T-helper 22 cell (primary cell): ENCODE measurements around the gene KIRREL2.
"Not testable (repeated sequence)": the region's sequence is repeated elsewhere in the genome, so short reads cannot be mapped to it uniquely, and the experiment has no call there.

Source experiments
- DNase-seq: peaks from one replicate; pipeline ENCODE4 v3.0.0-alpha.2; 2020; ENCODE audit warnings: low read depth

Gene KIRREL2

DNA sequence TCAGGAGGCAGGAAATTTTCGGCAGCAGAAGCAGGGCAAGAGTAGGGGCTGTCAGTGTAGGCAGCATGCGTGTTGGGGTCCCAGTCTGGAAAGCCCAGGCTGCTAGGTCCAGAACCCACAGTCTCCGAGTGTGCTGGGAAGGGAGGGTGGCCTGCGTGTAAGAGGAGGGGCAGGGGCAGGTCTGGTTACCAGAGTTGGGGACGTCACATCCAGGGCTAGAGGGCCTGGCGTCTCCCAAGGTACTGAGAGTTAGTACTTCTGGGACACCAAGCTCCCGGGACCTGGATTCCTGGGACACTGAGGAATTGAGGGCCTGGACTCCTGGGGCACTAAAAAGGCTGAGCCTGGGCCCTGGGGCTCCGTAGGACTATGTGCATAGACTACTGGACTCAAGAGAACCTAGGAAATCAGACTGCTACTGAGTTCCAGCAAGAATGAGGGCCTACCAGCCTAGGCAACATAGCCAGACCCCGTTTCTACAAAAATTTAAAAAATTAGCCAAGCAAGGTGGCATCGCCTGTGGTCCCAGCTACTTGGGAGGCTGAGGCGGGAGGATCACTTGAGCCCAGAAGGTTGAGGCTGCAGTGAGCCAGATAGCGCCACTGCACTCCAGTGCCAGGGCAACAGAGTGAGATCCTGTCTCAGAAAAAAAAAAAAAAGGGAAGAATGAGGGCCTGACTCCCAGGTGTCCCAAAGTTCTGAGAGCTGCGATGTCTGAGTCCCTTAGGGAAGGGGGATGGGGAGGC is 41.2 kb downstream of the KIRREL2 start:
- DNase-seq: no peak

DNA sequence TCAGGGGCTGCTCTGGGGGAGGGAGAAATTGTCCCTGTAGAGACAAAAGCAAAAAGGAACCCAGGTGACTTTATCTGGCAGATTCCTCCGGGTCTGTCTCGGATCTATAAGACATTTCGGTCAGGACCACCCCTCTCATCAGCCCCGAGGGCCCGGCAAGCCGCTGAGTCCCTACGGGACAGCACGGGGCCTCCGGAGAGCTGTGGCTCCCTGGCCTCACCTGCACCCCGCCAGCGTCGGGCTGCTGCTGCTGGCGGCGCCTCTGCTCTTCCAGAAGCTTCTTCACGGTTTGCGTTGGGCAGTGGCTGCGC is 41.7 kb downstream of the KIRREL2 start:
- no peak for DNase-seq

DNA sequence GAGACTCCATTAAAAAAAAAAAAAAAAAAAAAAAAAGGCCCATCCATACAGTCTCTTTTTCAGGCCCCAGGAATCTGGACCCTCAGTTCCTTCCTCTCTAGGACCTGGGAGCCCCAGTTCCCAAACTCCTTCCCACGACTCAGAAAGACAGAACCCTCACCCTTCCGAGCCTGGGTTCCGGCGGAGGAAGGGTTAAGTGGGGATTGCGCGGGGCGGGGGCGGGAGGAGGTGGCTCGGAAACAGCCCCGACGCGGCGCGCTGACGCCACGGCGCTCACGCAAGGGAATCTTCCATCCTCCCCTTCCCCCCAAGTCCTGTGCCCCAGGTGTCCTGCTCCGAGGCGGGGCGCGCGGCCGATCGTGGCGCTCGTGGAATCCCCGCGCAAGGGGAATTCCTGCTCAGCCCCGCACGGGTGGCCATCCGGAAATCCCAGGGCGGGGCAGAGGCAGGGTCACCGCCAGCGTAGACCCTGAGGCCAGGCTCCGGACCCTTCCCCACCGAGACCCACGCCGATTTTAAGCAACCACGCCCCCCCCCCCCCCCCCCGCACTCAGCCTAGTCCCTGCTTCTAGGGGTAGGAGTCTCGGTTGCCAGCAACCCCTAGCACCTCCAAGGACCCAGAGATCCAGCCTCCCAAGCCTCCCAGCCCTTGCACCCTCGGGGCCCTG is 43.0 kb downstream of the KIRREL2 start:
- DNase-seq: peak; percentile 84

DNA sequence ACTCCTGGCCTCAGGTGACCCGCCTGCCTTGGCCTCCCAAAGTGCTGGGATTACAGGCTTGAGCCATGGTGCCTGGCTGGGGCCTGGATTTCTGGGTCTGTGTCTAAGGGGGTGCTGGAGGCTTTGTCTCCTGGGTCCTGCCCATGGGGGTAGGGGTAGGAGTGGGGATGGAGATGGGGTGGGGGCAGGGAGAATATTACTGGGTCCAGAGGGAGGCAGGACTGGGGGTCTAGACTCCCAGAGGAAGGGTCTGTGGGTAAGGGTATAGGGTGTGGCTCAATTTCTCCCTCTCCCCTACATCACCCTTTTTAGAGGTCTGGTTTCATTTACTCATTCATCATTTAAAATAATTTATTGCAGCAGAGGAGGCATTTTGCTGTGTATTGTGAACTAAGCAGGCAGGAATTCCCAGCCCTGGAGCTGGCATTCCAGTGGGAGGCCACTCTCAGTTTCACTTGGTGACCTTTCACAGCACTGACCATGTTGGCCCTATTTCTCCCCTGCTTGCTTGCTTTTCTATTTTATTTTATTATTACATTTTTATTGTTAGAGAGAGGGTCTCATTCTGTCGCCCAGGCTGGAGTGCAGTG is 44.4 kb downstream of the KIRREL2 start:
- no peak for DNase-seq

DNA sequence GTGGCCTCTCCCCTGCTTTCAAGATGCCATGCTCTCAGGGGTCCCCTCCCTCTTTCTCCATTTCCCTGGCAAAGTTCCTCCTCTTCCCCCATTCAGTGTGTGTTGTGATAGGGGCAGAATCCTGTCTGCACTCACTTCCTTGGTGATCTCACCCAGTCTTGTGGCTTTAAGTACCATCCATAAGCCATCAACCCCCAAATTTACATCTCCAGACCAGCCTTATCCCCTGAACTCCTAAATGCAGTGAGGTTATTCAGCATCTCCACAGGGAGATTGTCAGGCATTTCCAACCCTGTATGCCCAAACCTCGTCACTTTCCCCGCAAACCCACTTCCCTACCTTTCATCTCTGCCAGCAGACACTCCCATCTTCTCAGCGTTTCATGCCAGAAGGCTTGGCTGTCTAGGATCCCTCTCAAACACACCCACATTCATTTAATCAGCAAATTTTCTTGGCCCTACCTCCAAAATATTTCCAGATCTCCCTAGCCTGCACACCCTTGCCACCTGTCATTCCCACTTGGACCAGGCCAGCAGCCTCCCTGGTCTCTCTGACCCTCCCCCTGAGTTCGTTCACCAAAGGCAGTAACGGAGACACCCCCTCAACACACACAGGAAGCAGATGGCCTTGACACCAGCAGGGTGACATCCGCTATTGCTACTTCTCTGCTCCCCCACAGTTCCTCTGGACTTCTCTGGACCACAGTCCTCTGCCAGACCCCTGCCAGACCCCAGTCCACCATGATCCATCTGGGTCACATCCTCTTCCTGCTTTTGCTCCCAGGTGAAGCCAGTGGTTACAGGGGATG is 45.3 kb downstream of the KIRREL2 start, which contains the start of gene HCST:
TSS of gene HCST (plus strand) at position 676 of the 808 bp plus-strand sequence. CDS start at position 741, 65 bp downstream.
- DNase-seq: peak; percentile 52

DNA sequence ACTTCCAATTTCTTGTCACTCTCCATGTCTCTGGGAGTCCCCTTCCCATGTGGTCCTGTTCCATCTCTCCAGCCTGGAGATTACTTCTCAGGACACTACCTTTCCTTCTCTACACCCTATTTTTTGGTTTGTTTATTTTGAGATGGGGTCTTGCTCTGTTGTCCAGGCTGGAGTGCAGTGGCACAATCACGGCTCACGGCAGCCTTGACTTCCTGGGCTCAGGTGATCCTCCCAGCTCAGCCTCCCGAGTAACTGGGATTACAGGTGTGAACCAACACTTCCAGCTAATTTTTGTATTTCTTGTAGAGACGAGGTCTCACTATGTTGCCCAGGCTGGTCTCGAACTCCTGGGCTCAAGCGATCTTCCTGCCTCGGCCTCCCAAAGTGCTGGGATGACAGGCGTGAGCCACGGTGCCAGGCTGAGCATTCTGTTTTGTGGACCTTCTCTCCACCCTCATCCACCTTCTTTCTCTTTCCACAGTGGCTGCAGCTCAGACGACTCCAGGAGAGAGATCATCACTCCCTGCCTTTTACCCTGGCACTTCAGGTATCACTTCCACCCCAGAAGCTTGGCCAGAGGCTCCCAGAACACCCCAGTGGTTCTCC is 46.3 kb downstream of the KIRREL2 start:
- DNase-seq: no peak

GRCh38 chr19:35903550-35904179 is 47.0 kb downstream of the KIRREL2 start:
- DNase-seq: peak; percentile 87

DNA sequence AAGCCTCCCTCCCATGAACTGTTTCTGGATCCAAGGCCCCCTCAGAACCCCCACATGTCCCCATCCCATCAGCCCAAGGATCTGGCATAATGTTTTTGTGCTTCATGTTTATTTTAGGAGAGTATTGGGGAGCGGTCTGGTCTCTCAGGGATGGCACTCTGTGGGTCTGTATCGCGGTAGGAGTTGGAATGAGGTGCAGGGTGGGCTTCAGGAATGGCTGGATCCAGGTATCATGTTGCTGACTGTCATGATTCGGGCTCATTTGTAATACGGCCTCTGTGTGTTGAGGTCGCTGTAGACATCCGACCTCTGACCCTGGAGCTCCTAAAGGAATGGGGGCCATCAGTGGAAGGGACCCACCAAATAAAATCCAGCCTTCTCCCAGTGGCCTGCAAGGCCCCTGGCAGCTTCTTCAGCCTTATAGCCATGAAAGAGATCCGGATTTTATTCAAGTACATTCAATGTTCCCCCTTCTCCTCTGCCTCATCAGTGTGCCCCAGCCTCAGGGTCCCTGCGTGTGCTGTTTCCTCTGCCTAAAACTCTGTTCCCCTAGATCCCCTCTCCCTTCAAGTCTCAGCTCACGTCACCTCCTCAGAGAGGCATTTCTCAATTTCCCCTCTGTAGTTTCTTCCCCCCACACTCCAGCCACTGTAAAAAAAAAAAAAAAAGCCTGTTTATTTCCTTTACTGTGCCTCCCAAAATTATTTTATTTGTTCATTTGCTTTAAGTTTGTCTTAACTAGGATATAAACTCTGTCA is 47.8 kb downstream of the KIRREL2 start:
- no peak for DNase-seq

- no peak for DNase-seq
These were observed 48.5 kb downstream of the KIRREL2 start for GRCh38 chr19:35905178-35905727.

DNA sequence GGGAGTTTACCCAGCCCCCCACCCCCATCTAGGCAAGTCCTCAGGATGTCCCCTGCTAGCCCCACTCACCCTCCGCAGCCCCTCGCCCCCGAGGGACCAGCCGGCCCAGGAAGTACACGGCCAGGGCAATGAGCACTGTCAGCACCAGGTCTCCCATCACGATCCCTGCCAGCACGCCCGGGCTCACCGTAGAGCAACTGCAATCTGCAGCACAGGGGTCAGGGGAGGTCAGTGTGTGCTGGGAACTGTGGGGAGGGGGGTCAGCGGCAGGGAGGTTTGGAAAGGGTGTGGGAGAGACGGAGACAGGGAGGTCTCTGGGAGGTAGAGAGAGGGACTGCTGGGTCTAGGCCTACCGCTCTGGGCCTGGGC is 50.6 kb downstream of the KIRREL2 start:
- DNase-seq: no peak

- no peak for DNase-seq
These were observed 51.3 kb downstream of the KIRREL2 start, which contains the start of gene TYROBP for GRCh38 chr19:35908010-35908441. Gene TYROBP, minus strand, starts transcription at chr19:35908295. Its CDS starts 67 bp downstream, at chr19:35908228.

DNA sequence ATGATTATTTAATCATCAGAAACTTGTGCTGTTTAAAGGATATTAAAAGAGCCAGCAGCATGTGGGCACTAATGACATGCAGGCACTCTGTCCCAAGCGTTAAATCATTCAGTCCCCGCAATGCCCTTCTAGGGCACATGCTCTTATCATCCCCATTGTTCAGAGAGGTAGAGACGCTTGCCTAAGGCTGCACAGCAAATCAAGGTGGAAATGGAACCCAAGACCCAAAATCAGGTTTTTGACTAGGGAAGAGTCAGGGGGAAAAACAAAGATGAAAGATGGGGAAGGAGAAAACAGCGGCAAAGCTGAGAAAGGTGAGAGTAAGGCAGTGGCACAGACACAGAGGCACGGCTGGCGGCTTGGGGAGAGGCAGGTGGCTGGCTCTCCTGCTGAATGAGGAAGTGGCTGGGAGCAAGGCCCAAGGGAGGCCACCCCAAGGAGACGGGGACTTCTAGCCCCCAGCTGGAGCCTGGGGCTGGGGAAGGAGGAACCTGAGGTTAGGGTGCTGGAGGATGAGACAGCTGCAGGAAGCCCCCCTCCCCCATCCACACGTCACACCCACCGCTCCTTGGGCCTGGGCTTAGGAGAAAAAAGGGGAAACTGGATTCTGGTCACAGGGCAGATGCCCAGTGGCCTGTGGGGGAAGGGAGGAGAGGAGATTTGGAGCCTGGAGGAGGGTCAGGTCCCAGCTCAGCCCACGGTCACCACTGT is 52.4 kb downstream of the KIRREL2 start:
- no peak for DNase-seq

GRCh38 chr19:35909684-35910035 is 52.9 kb downstream of the KIRREL2 start:
- DNase-seq: no peak

DNA sequence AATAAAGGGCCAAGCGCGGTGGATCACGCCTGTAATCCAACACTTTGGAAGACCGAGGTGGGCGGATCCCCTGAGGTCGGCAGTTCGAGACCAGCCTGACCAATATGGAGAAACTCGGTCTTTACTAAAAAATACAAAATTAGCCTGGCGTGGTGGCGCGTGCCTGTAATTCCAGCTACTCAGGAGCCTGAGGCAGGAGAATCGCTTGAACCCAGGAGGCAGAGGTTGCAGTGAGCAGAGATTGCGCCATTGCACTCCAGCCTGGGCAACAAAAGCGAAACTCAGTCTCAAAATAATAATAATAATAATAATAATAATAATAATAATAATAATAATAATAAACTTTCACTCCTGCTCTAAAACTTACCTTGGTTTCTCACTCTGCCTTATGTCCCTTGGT is 53.6 kb downstream of the KIRREL2 start:
- DNase-seq: not testable (repeated sequence)

- DNase-seq: no peak
These were observed 54.5 kb downstream of the KIRREL2 start for GRCh38 chr19:35911173-35911572.

GRCh38 chr19:35911790-35912189 is 55.1 kb downstream of the KIRREL2 start:
- no peak for DNase-seq

GRCh38 chr19:35913589-35913988 is 56.9 kb downstream of the KIRREL2 start:
- DNase-seq: no peak

GRCh38 chr19:35915443-35915842 is 58.7 kb downstream of the KIRREL2 start:
- DNase-seq: no peak
